NCI-H1048 (cell line): ENCODE measurements around the gene CLIC5.

Experiments used
- DNase-seq: peaks from one replicate; lab custom pipeline; 2025; lab: John Stamatoyannopoulos, UW

Gene CLIC5

DNA sequence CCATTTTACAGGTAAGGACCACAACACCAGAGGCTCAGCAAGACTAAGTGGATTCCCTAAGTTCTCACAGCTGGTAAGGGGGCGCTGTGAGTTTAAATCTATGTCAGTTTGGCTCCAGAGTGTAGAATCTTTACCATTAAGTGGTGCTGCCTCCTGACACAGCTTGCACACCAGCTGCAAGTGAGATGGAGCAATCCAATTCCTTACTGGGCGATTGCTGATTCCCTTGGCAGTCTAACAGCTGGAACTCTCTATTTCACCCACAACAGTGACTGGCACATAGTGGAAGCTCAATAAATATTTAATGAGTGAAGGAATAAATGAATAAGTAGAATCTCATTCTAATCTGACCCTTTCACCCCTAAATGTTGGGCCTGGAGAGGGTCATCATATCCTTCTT lies 176.7 kb downstream of the CLIC5 start:
- DNase-seq, result no peak

DNA sequence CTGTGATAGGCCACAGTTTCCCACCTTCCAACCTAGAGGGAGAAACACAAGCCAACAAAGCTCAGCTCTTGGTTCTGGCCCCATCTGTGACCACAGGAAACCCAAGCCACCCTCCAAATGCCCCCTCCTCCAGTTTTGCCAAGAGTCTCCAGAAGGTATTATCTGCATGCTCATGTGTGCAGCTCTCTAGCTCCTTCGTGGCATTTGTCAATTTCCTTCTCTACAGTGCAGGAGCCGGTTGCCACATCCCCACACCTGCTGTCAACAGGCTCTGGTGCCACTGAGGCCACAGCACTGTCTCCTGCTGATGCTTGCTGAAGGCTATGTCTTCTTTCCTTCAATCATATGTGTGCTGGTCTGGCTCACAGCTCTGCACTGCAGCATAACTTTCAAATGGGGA lies 177.2 kb downstream of the CLIC5 start:
- DNase-seq, result no peak

DNA sequence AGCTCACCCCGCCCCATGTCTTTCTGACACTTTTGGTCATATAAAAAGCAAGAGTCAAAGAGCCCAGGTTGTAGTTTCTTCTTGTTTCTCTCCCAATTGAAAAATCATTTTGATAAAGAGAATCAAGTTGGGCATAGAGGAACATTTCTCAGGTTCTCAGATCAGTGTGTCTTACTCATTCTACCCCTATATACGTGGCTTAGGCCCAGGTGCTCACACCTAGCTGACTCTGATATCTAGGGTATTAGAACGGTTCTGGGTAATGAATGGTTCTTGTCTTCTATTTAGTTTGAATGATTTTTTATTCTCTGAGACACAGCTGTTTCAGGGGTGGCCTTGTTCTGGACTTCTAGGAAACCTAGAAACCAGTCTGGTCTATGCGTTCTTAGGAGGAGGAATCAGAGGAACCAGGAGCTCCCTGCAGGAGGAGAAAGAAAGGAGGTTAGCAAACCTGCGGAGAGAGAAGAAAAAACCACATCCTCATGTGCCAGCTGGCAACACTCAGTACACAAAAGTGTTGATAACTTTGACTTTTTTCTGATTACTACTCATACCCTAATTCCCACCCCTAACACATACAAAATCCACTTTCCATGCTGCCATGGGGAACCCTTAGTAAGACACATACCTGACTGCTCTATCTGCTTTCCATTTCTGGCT lies 178.0 kb downstream of the CLIC5 start:
- DNase-seq, result no peak

DNA sequence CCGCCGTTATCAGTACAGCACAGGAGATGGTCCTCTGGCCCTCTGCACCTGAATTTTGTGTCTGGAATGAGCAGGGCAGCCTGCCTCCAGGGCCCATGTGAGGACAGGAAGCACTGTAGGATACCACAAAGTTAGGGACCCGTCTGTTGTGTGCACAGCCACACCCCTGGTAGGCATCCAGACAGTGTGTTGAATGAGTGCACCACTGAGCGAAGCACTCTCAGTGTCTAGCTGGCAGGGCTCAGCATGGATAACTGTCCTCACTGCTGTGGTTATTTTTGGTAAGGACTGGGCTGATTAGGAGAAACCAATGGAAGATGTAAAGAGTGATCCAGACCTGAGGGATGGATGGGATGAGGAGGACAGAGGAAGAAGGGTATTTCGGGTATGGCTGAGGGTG lies 178.7 kb downstream of the CLIC5 start:
- no peak for DNase-seq

DNA sequence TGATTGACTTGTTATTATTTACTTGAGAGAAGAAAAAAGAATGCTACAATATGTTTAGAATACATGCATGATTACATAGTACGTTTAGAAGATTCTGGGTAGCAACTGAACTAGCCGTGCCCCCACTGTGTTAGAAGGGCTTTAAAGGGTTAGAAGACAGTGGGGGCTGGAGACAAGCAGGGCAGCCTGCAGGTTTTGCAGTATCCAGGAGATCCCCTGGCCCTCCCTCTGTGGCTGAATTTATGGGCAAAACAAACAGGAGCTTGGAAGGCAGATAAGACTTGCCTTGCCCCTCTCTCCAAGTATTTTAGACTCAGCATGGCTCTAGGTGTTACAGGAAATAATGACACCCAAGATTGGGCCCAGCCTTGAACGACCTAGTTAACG lies 179.2 kb downstream of the CLIC5 start:
- DNase-seq, result no peak

DNA sequence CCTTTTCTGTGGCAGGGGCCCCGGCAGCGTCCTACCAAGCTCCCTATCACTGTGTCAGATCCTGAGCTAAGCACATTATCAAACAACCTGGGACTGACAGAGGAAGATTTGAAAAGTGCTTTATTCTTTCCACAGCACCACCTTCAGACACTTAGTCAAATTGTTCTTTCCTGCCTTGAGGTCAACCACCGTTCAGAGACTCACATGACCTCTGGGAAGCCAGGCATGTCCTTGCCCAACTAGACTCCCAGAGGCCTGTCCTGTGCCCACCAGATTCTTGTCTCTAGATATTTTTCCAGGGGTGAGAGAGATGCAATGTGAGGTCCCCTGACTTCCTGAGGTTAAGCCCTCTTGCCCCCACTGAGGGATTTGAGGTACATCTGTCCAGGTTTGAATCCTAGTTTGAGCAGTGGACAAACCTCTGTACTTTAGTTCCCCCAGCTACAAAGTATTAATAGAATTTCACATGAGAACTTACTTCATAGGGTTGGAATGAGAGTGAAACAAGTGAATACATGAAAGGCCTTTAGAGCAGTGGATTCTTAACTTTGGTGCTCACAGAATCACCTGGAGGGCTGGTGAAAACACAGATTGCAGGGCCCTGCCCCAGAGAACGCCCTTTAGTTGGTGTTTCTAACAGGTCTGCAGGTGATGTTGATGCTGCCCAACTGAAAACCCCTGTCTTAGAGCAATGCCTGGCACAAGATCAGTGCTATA lies 179.8 kb downstream of the CLIC5 start:
- DNase-seq, result no peak

DNA sequence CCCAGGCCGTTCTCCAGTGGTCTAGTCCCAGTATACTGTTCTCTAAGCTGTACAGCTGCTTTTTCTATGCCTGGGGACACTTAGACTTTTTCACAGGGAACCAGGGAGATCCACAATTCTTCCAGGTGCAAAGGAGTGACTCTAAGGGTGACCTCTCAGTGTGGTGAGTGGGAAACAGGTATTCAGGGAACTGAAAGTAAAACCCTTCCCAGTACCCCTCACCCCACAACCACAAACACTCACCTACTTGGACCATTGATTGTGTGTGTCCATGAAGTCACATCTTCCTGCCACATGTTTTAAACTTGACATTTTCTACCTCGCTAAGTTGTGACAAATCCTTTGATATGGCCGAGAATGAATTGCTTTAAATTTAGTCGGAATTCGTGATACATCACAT lies 183.6 kb downstream of the CLIC5 start:
- no peak for DNase-seq
